ENCODE results near the gene TAOK1.
A peak's percentile ranks its signal among the peaks of the same experiment; 100 is the strongest.
"Not testable (repeated sequence)": the region's sequence is repeated elsewhere in the genome, so short reads cannot be mapped to it uniquely, and the experiment has no call there.

Gene TAOK1

GRCh38 chr17:29449865-29450671, 59.9 kb downstream of the TAOK1 start:
- no peak for DNase-seq

- peak in 1 of 2 experiments; percentile 45 for DNase-seq
Observed at GRCh38 chr17:29451121-29451742, 61.1 kb downstream of the TAOK1 start.

GRCh38 chr17:29458066-29458465, 67.9 kb downstream of the TAOK1 start:
- DNase-seq = no peak

- no peak for DNase-seq
Observed at GRCh38 chr17:29461483-29462206, 71.5 kb downstream of the TAOK1 start.

- no peak for DNase-seq
Observed at GRCh38 chr17:29469276-29469675, 79.1 kb downstream of the TAOK1 start.

- DNase-seq = not testable (repeated sequence)
Observed at GRCh38 chr17:29473437-29473836, 83.3 kb downstream of the TAOK1 start.

GRCh38 chr17:29474297-29474696, 84.1 kb downstream of the TAOK1 start:
- peak; percentile 65 to 77 for DNase-seq

- no peak for DNase-seq
Observed at GRCh38 chr17:29475891-29476290, 85.7 kb downstream of the TAOK1 start.

GRCh38 chr17:29480249-29480928, 90.2 kb downstream of the TAOK1 start:
- not testable (repeated sequence) for DNase-seq

GRCh38 chr17:29483503-29483902, 93.3 kb downstream of the TAOK1 start:
- no peak for DNase-seq

- no peak for DNase-seq
Observed at GRCh38 chr17:29495011-29495410, 104.8 kb downstream of the TAOK1 start.

- DNase-seq = no peak
Observed at GRCh38 chr17:29504711-29505110, 114.5 kb downstream of the TAOK1 start.

- DNase-seq = no peak
Observed at GRCh38 chr17:29505836-29506235, 115.7 kb downstream of the TAOK1 start.

- no peak for DNase-seq
Observed at GRCh38 chr17:29510953-29511352, 120.8 kb downstream of the TAOK1 start.

- DNase-seq = no peak
Observed at GRCh38 chr17:29514792-29515191, 124.6 kb downstream of the TAOK1 start.

GRCh38 chr17:29518359-29518758, 128.2 kb downstream of the TAOK1 start:
- no peak for DNase-seq

GRCh38 chr17:29524692-29525091, 134.5 kb downstream of the TAOK1 start:
- DNase-seq = no peak

GRCh38 chr17:29526322-29526721, 136.2 kb downstream of the TAOK1 start:
- no peak for DNase-seq

- DNase-seq = no peak
Observed at GRCh38 chr17:29533976-29534375, 143.8 kb downstream of the TAOK1 start.

- no peak for DNase-seq
Observed at GRCh38 chr17:29544066-29544465, 153.9 kb downstream of the TAOK1 start.

GRCh38 chr17:29546085-29546484, 155.9 kb downstream of the TAOK1 start:
- no peak for DNase-seq

GRCh38 chr17:29546830-29547229, 156.7 kb downstream of the TAOK1 start:
- no peak for DNase-seq
